ENCODE data around the gene SYNJ2. TPM values are rescaled to one million over a fixed set of nuclear protein-coding genes. Genes with fewer than 3 reads are reported as not detected.

SYNJ2 gene
- polyA plus RNA-seq, 1 experiment, result 40.8 TPM

DNA sequence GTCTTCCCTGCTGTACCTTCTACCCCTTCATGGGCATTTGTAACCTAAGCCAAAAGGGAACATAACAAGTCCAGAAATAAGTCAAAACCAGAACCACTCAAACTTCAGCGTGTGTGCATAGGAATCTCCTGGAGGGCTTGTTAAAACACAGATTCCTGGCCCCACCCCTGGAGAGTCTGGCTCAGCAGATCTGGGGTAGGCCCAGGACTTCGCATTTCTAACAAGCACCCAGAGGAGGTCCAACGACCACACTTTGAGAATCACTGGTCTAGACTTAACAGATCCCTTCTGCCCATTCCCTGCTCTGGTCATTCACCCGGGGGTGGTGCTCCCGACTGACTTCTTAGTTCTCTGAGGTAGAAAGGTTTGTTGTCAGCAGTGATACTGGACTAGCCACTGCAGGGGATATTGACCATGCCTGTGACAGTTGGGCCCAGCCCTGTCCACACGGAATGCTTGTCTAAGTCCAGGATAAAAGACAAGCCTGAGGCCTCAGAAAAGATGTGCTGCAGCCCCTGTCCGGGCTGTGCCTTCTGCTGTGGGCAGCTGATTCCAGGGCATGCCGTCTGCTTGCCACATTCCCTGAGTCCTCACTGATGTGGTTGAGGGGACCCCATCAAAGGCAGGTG lies 68.6 kb downstream of the SYNJ2 start:
- no peak for DNase-seq (ENCODE audit: low read depth, low spot score)
- CTCF ChIA-PET, result interaction anchor here (0.8 kb wide), 1 partner anchor 22 kb away, joined by 3 read pairs; no protein-coding TSS in a partner anchor
- Histone ChIP-seq H3K9me3 (ENCODE audit: control insufficient read depth, insufficient read depth, low read length) (peaks cover 4% of the 10 kb centered on the region; the same call in 1 of the 2 replicates), H3K27me3 (ENCODE audit: control insufficient read depth, insufficient read depth, low read length) (no peaks in the 10 kb centered on the region), H3K27ac (ENCODE audit: low read depth, low read length) (no peak overlapping the region), H3K4me3 (ENCODE audit: low read depth, low read length) (no peak overlapping the region)
- POLR2A ChIA-PET, result interaction anchor here (1.1 to 1.4 kb wide), 2 partner anchors 9 to 11 kb away, joined by 3 read pairs; no protein-coding TSS in a partner anchor
- TF ChIP-seq, protein P1, sequence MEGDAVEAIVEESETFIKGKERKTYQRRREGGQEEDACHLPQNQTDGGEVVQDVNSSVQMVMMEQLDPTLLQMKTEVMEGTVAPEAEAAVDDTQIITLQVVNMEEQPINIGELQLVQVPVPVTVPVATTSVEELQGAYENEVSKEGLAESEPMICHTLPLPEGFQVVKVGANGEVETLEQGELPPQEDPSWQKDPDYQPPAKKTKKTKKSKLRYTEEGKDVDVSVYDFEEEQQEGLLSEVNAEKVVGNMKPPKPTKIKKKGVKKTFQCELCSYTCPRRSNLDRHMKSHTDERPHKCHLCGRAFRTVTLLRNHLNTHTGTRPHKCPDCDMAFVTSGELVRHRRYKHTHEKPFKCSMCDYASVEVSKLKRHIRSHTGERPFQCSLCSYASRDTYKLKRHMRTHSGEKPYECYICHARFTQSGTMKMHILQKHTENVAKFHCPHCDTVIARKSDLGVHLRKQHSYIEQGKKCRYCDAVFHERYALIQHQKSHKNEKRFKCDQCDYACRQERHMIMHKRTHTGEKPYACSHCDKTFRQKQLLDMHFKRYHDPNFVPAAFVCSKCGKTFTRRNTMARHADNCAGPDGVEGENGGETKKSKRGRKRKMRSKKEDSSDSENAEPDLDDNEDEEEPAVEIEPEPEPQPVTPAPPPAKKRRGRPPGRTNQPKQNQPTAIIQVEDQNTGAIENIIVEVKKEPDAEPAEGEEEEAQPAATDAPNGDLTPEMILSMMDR (IDR thresholded peaks at IDR 0.05; ENCODE audit: low read depth, low read length), result no peak

DNA sequence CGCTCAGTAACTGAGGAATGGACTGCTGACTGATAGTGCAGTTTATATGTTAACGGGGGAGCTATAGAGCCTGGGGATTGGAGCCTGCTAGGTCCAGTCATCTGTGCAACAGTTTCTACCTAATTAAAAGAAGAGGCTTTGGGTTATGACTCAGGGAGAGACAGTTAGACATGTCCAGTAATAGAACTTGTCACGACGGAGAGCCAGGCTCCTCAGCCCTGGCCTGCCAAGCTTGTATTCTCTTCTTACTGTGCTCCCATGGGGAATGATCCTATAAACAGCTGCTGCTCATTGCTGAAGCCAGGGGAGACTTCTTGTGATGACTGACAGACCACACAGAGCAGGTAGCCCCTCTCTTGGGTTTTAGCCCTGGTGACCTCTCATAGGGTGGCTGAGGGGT lies 69.3 kb downstream of the SYNJ2 start:
- ChIA-PET POLR2A (interaction anchor here (1.1 to 1.4 kb wide), 2 partner anchors 10 kb away, joined by 3 read pairs; no protein-coding TSS in a partner anchor), CTCF (no interaction called here)
- peak overlapping the region; percentile 21 for H3K27ac ChIP-seq (ENCODE audit: low read depth, low read length)
- TF ChIP-seq, protein P1 (IDR thresholded peaks at IDR 0.05; ENCODE audit: low read depth, low read length), result no peak
- no peak for DNase-seq (ENCODE audit: low read depth, low spot score)
- no peaks in the 10 kb centered on the region for H3K27me3 ChIP-seq (ENCODE audit: control insufficient read depth, insufficient read depth, low read length)
- H3K9me3 ChIP-seq (ENCODE audit: control insufficient read depth, insufficient read depth, low read length), result peaks cover 4% of the 10 kb centered on the region; the same call in 1 of the 2 replicates
- no peak overlapping the region for H3K4me3 ChIP-seq (ENCODE audit: low read depth, low read length)

DNA sequence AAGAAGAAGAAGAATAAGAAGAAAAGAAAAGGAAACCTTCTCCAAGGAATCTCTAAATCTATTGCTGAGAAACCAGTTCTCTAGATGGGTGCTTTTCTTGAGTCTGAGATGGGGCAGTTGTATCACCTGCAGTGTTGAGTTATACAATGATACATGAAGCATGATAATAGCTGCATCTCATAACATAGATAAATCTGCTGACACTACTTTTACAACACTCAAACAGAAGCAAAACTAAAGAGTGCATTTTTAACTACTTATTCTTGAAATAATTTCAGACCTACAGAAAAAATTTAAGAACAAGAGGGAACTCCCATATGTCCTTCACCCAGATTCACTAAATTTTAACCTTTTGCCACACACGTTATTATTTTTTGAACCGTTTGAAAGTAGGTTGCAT lies 70.3 kb downstream of the SYNJ2 start:
- ChIA-PET POLR2A (no interaction called here), CTCF (no interaction called here)
- DNase-seq (ENCODE audit: low read depth, low spot score), result no peak
- H3K9me3 ChIP-seq (ENCODE audit: control insufficient read depth, insufficient read depth, low read length), result peaks cover 4% of the 10 kb centered on the region; the same call in 1 of the 2 replicates
- no peaks in the 10 kb centered on the region for H3K27me3 ChIP-seq (ENCODE audit: control insufficient read depth, insufficient read depth, low read length)
- H3K27ac ChIP-seq (ENCODE audit: low read depth, low read length), result no peak overlapping the region
- TF ChIP-seq, protein P1 (IDR thresholded peaks at IDR 0.05; ENCODE audit: low read depth, low read length), result no peak
- no peak overlapping the region for H3K4me3 ChIP-seq (ENCODE audit: low read depth, low read length)

DNA sequence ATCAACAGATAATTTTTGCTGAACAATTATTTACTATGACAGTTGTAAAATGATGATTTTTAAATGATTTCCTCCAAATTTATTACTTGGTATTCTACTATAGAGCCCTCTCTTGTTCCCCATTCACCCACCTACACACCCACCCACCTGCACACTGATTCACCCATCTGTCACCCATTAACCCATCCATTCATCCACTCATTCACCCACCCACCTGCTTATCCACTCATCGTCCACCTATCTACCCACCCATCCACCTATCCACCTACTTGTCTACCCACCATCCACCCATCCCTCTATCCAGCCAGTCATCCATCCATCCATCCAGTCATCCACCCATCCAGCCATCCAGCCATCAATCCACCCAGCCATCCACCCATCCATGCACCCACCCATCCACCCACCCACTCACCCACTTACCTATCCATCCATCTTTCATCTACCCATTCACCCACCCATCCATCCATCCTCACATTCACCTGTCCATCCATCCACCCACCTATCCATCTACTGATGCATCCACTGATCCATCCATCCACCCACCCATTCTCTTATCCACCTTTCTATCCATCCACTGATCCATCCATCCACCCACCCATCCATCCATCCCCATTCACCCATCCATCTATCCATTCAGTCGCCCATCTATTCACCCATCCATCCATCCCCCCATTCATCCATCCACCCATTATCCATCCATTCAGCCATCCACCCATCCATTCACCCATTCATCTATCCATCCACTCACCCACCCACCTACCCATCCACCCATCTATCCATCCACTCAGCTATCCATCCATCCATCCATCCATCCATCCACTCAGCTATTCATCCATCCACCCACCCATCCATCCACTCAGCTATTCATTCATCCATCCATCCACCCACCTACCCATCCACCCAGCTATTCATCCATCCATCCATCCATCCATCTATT lies 72.0 kb downstream of the SYNJ2 start:
- ChIA-PET CTCF (interaction anchor here (10.1 kb wide), 1 partner anchor 18 kb away, joined by 62 read pairs; no protein-coding TSS in a partner anchor), POLR2A (interaction anchor here (0.7 kb wide), 1 partner anchor 11 kb away, joined by 3 read pairs; no protein-coding TSS in a partner anchor)
- Histone ChIP-seq H3K4me3 (ENCODE audit: low read depth, low read length) (no peak overlapping the region), H3K27ac (ENCODE audit: low read depth, low read length) (no peak overlapping the region), H3K27me3 (ENCODE audit: control insufficient read depth, insufficient read depth, low read length) (no peaks in the 10 kb centered on the region), H3K9me3 (ENCODE audit: control insufficient read depth, insufficient read depth, low read length) (peaks cover under 1% of the 10 kb centered on the region; the same call in 1 of the 2 replicates)
- TF ChIP-seq, protein P1 (IDR thresholded peaks at IDR 0.05; ENCODE audit: low read depth, low read length), result no peak
- DNase-seq (ENCODE audit: low read depth, low spot score), result no peak

Data from AG04450 (cell line).